HG02678 (cell line): ENCODE measurements around the gene LRRC8D.

Experiments used
- ATAC-seq: cut with Tn5 transposase; IDR thresholded peaks from one replicate; pipeline ENCODE4 v1.9.1; 2021; ENCODE audit warnings: mild to moderate bottlenecking, moderate library complexity; ENCODE audit not compliant: unreplicated experiment

The LRRC8D gene

GRCh38 chr1:89865498-89866382 lies 44.9 kb downstream of the LRRC8D start:
- no peak for ATAC-seq

- ATAC-seq = no peak
Observed at GRCh38 chr1:89866568-89866967, 45.7 kb downstream of the LRRC8D start.

GRCh38 chr1:89870998-89871397 lies 50.2 kb downstream of the LRRC8D start:
- no peak for ATAC-seq

- ATAC-seq = no peak
Observed at GRCh38 chr1:89871768-89872473, 51.1 kb downstream of the LRRC8D start.

- no peak for ATAC-seq
Observed at GRCh38 chr1:89872567-89872966, 51.7 kb downstream of the LRRC8D start.

GRCh38 chr1:89873288-89873687 lies 52.5 kb downstream of the LRRC8D start:
- ATAC-seq = no peak

GRCh38 chr1:89873770-89874169 lies 52.9 kb downstream of the LRRC8D start:
- no peak for ATAC-seq

- no peak for ATAC-seq
Observed at GRCh38 chr1:89876463-89876862, 55.6 kb downstream of the LRRC8D start.

GRCh38 chr1:89877756-89878155 lies 56.9 kb downstream of the LRRC8D start:
- no peak for ATAC-seq

GRCh38 chr1:89878256-89878655 lies 57.4 kb downstream of the LRRC8D start:
- no peak for ATAC-seq

- ATAC-seq = no peak
Observed at GRCh38 chr1:89880679-89881078, 59.8 kb downstream of the LRRC8D start.

GRCh38 chr1:89881415-89882058 lies 60.7 kb downstream of the LRRC8D start:
- ATAC-seq = no peak

- no peak for ATAC-seq
Observed at GRCh38 chr1:89882348-89883029, 61.7 kb downstream of the LRRC8D start.

GRCh38 chr1:89883030-89883379 lies 62.2 kb downstream of the LRRC8D start:
- ATAC-seq = no peak

- no peak for ATAC-seq
Observed at GRCh38 chr1:89884718-89885596, 64.1 kb downstream of the LRRC8D start.

GRCh38 chr1:89887270-89887669 lies 66.4 kb downstream of the LRRC8D start:
- no peak for ATAC-seq

GRCh38 chr1:89887713-89888112 lies 66.9 kb downstream of the LRRC8D start:
- ATAC-seq = no peak

GRCh38 chr1:89888480-89889322 lies 67.9 kb downstream of the LRRC8D start:
- ATAC-seq = no peak

- no peak for ATAC-seq
Observed at GRCh38 chr1:89889323-89889615, 68.4 kb downstream of the LRRC8D start.
